ENCODE results near the gene ERG.
A peak's percentile ranks its signal among the peaks of the same experiment; 100 is the strongest.

ERG gene

DNA sequence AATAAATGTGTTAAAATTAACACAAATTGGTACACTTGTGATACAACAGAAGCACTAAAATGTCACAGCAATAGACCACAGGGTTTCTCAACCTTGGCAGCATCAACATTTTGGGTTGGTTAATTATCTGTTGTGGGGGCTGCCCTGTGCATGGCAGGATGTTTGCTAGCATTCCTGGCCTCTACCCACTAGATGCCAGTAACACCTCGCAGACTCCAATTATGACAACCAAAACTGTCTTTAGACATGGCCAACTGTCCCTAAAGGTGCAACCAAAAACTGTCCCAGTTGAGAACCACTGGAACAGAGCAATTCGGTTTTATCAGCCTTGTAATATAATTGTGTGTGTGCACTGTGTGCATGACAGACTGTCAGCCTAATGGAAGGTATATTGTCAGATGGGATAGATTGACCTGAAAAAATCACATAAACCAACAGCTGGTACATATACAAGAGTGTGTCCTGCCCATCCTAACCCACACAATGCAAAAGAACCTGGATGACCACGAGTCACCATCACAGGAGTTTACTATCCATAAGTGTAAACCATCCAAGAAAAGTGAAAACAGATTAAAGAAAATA is 13.5 kb upstream of the ERG start:
- Histone ChIP-seq H3K27me3 (ENCODE audit: control insufficient read depth in 3 of 3, insufficient read depth in 3 of 3, low read depth in 1 of 3, low read length in 3 of 3) (no peaks in the 10 kb centered on the region), H3K4me2 (ENCODE audit: insufficient read depth, low read length, poor library complexity, severe bottlenecking) (no peak overlapping the region), H3K18ac (ENCODE audit: low read length) (no peak overlapping the region), H3K9ac (ENCODE audit: low read depth, low read length, poor library complexity) (no peak overlapping the region), H4K91ac (ENCODE audit: low read depth, low read length, poor library complexity) (no peak overlapping the region), H2AK5ac (ENCODE audit: low read depth, low read length) (no peak overlapping the region), H3K4ac (ENCODE audit: low read length) (no peak overlapping the region), H2AFZ (ENCODE audit: low read length) (no peak overlapping the region), H3K36me3 (replicated peaks in 1 of 2; ENCODE audit: control insufficient read depth in 2 of 2, insufficient read depth in 2 of 2, low read length in 2 of 2) (no peaks in the 10 kb centered on the region), H3K4me1 (ENCODE audit: control insufficient read depth in 2 of 2, insufficient read depth in 1 of 2, low read depth in 1 of 2, low read length in 2 of 2) (peaks cover under 1 to 2% of the 10 kb centered on the region in 2 donors), H3K27ac (replicated peaks; ENCODE audit: low read length) (no peak overlapping the region), H4K8ac (ENCODE audit: low read depth, low read length) (no peak overlapping the region), H3K14ac (ENCODE audit: low read length) (no peak overlapping the region), H3K4me3 (ENCODE audit: low read length in 2 of 2) (no peak overlapping the region), H3K79me1 (ENCODE audit: low read depth, low read length) (no peaks in the 10 kb centered on the region), H3K9me3 (replicated peaks in 1 of 2; ENCODE audit: control insufficient read depth in 2 of 2, insufficient read depth in 1 of 2, low read depth in 1 of 2, low read length in 2 of 2) (no peaks in the 10 kb centered on the region), H2BK12ac (ENCODE audit: low read length) (no peak overlapping the region), H2BK15ac (ENCODE audit: low read length) (no peak overlapping the region), H2BK120ac (ENCODE audit: low read depth, low read length) (no peak overlapping the region), H3K23ac (ENCODE audit: low read depth, low read length, poor library complexity) (no peak overlapping the region), H2BK5ac (ENCODE audit: low read length) (no peak overlapping the region)
- no CpG with 5 or more reads among the region's 3 CpGs for WGBS, 2 donors (ENCODE audit: extremely low coverage in 2 of 2, insufficient read length in 2 of 2, insufficient replicate concordance in 1 of 2)
- DNase-seq (ENCODE audit: low spot score): no peak

DNA sequence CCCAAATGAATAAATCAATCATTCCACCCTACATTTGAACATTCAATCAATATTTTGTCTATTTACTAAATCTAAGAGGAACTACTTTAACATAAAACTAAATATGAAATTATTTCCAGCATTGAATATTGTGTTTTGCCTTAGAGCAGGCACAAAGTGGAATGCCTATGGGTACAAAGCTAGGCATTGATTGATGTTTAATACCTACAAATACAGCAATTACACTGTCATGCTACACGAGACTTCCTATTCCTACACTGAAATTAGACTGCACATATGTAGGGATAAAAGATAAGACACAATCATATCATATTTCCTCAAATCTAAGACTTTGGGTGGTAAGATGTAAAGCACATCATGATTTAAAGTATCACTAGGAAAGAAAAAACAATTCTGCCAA is 12.9 kb upstream of the ERG start:
- H3K23ac ChIP-seq (ENCODE audit: low read depth, low read length, poor library complexity): no peak overlapping the region
- H3K4me3 ChIP-seq (ENCODE audit: low read length in 2 of 2): no peak overlapping the region
- no peaks in the 10 kb centered on the region for H3K79me1 ChIP-seq (ENCODE audit: low read depth, low read length)
- H3K4ac ChIP-seq (ENCODE audit: low read length): no peak overlapping the region
- H3K18ac ChIP-seq (ENCODE audit: low read length): no peak overlapping the region
- H3K9ac ChIP-seq (ENCODE audit: low read depth, low read length, poor library complexity): no peak overlapping the region
- H3K4me2 ChIP-seq (ENCODE audit: insufficient read depth, low read length, poor library complexity, severe bottlenecking): no peak overlapping the region
- no peak overlapping the region for H2BK15ac ChIP-seq (ENCODE audit: low read length)
- H4K91ac ChIP-seq (ENCODE audit: low read depth, low read length, poor library complexity): no peak overlapping the region
- H2BK12ac ChIP-seq (ENCODE audit: low read length): no peak overlapping the region
- H2BK120ac ChIP-seq (ENCODE audit: low read depth, low read length): no peak overlapping the region
- no peaks in the 10 kb centered on the region for H3K9me3 ChIP-seq (replicated peaks in 1 of 2; ENCODE audit: control insufficient read depth in 2 of 2, insufficient read depth in 1 of 2, low read depth in 1 of 2, low read length in 2 of 2)
- H2BK5ac ChIP-seq (ENCODE audit: low read length): no peak overlapping the region
- no peak overlapping the region for H4K8ac ChIP-seq (ENCODE audit: low read depth, low read length)
- no peak for DNase-seq (ENCODE audit: low spot score)
- H3K14ac ChIP-seq (ENCODE audit: low read length): no peak overlapping the region
- no peaks in the 10 kb centered on the region for H3K36me3 ChIP-seq (replicated peaks in 1 of 2; ENCODE audit: control insufficient read depth in 2 of 2, insufficient read depth in 2 of 2, low read length in 2 of 2)
- H2AK5ac ChIP-seq (ENCODE audit: low read depth, low read length): no peak overlapping the region
- no peaks in the 10 kb centered on the region for H3K27me3 ChIP-seq (ENCODE audit: control insufficient read depth in 3 of 3, insufficient read depth in 3 of 3, low read depth in 1 of 3, low read length in 3 of 3)
- H3K27ac ChIP-seq (replicated peaks; ENCODE audit: low read length): no peak overlapping the region
- no peak overlapping the region for H2AFZ ChIP-seq (ENCODE audit: low read length)
- WGBS, 2 donors (ENCODE audit: extremely low coverage in 2 of 2, insufficient read length in 2 of 2, insufficient replicate concordance in 1 of 2): no CpG with 5 or more reads among the region's 1 CpG
- peaks cover 2 to 3% of the 10 kb centered on the region in 2 donors for H3K4me1 ChIP-seq (ENCODE audit: control insufficient read depth in 2 of 2, insufficient read depth in 1 of 2, low read depth in 1 of 2, low read length in 2 of 2)

DNA sequence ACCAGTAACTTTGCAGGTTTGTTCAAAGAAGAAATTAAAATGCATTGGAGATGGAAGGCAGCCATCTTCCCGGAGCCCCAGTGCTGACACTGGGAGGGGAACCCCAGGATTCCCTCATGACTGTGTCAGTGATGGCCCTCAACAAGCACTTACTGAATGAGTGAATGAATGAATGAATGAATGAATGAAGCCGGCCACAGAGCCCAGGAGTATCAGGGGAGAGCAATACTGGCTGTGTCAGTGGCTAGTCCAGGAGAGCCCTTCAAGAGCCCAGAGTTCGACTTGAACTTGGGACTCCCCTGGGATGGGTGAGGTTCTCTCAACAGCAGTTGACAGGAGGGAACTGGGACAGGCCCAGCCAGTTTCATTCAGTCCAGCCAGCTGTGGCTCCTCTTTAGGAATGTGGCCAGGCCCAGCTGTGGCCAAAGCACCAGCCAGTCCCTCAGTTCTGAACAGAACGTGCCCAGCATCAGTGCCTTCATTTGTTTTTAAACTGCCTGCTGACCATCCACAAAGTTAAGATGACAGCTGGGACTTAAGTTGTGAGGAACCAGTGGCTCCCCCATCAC is 9.2 kb upstream of the ERG start:
- Histone ChIP-seq H2AK5ac (ENCODE audit: low read depth, low read length) (no peak overlapping the region), H3K4ac (ENCODE audit: low read length) (no peak overlapping the region), H3K18ac (ENCODE audit: low read length) (no peak overlapping the region), H2BK5ac (ENCODE audit: low read length) (no peak overlapping the region), H3K4me1 (ENCODE audit: control insufficient read depth in 2 of 2, insufficient read depth in 1 of 2, low read depth in 1 of 2, low read length in 2 of 2) (peaks cover 6 to 7% of the 10 kb centered on the region in 2 donors), H3K79me1 (ENCODE audit: low read depth, low read length) (no peaks in the 10 kb centered on the region), H3K23ac (ENCODE audit: low read depth, low read length, poor library complexity) (no peak overlapping the region), H3K4me3 (ENCODE audit: low read length in 2 of 2) (peak overlapping the region in 1 of 2 donors; percentile 53), H3K9ac (ENCODE audit: low read depth, low read length, poor library complexity) (no peak overlapping the region), H3K27ac (replicated peaks; ENCODE audit: low read length) (no peak overlapping the region), H3K4me2 (ENCODE audit: insufficient read depth, low read length, poor library complexity, severe bottlenecking) (no peak overlapping the region), H2AFZ (ENCODE audit: low read length) (no peak overlapping the region), H2BK15ac (ENCODE audit: low read length) (no peak overlapping the region), H2BK120ac (ENCODE audit: low read depth, low read length) (no peak overlapping the region), H2BK12ac (ENCODE audit: low read length) (no peak overlapping the region), H4K8ac (ENCODE audit: low read depth, low read length) (no peak overlapping the region), H3K14ac (ENCODE audit: low read length) (no peak overlapping the region), H3K27me3 (ENCODE audit: control insufficient read depth in 3 of 3, insufficient read depth in 3 of 3, low read depth in 1 of 3, low read length in 3 of 3) (no peaks in the 10 kb centered on the region), H4K91ac (ENCODE audit: low read depth, low read length, poor library complexity) (no peak overlapping the region), H3K36me3 (replicated peaks in 1 of 2; ENCODE audit: control insufficient read depth in 2 of 2, insufficient read depth in 2 of 2, low read length in 2 of 2) (no peaks in the 10 kb centered on the region), H3K9me3 (replicated peaks in 1 of 2; ENCODE audit: control insufficient read depth in 2 of 2, insufficient read depth in 1 of 2, low read depth in 1 of 2, low read length in 2 of 2) (no peaks in the 10 kb centered on the region)
- no peak for DNase-seq (ENCODE audit: low spot score)
- WGBS, 2 donors (ENCODE audit: extremely low coverage in 2 of 2, insufficient read length in 2 of 2, insufficient replicate concordance in 1 of 2): no CpG with 5 or more reads among the region's 4 CpGs

DNA sequence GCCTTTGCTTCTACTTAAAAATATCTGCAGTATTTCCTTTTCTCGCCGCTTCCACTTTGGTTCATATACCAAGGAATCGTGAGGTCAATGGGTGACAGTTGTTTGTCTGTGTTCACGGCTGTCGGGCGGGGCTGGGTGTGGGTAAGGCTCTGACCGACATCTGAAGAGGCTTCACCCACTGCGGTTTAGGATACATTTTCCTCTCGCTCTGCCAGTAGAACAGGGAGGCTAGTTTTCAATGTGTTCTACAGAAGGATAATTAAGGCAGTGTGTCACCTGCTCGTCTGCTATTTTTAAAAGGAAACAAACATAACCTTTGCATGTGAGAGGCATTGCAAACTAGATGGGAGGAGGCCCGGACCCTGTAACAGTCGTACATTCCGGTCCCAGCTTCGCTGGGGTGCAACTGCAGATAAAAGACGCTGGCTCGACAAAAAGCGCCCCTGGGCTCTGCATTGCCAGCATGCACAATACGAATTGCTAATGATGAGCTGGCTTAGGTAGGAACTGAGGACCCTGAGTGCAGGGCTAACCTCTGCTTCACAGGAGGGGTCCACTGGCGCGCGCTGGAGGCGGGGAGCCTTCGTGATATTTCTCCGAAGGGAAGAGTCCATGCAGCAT is 8.5 kb upstream of the ERG start:
- no peaks in the 10 kb centered on the region for H3K36me3 ChIP-seq (replicated peaks in 1 of 2; ENCODE audit: control insufficient read depth in 2 of 2, insufficient read depth in 2 of 2, low read length in 2 of 2)
- no CpG with 5 or more reads among the region's 24 CpGs for WGBS, 2 donors (ENCODE audit: extremely low coverage in 2 of 2, insufficient read length in 2 of 2, insufficient replicate concordance in 1 of 2)
- H3K4me2 ChIP-seq (ENCODE audit: insufficient read depth, low read length, poor library complexity, severe bottlenecking): no peak overlapping the region
- no peak overlapping the region for H3K14ac ChIP-seq (ENCODE audit: low read length)
- peak overlapping the region; percentile 45 for H2AFZ ChIP-seq (ENCODE audit: low read length)
- H3K4me3 ChIP-seq (ENCODE audit: low read length in 2 of 2): no peak overlapping the region
- DNase-seq (ENCODE audit: low spot score): no peak
- H3K27me3 ChIP-seq (ENCODE audit: control insufficient read depth in 3 of 3, insufficient read depth in 3 of 3, low read depth in 1 of 3, low read length in 3 of 3): no peaks in the 10 kb centered on the region
- peak overlapping the region; percentile 74 for H2AK5ac ChIP-seq (ENCODE audit: low read depth, low read length)
- no peak overlapping the region for H3K27ac ChIP-seq (replicated peaks; ENCODE audit: low read length)
- H4K8ac ChIP-seq (ENCODE audit: low read depth, low read length): no peak overlapping the region
- no peak overlapping the region for H2BK15ac ChIP-seq (ENCODE audit: low read length)
- H3K9me3 ChIP-seq (replicated peaks in 1 of 2; ENCODE audit: control insufficient read depth in 2 of 2, insufficient read depth in 1 of 2, low read depth in 1 of 2, low read length in 2 of 2): no peaks in the 10 kb centered on the region
- no peak overlapping the region for H2BK12ac ChIP-seq (ENCODE audit: low read length)
- no peak overlapping the region for H4K91ac ChIP-seq (ENCODE audit: low read depth, low read length, poor library complexity)
- H3K79me1 ChIP-seq (ENCODE audit: low read depth, low read length): no peaks in the 10 kb centered on the region
- no peak overlapping the region for H3K23ac ChIP-seq (ENCODE audit: low read depth, low read length, poor library complexity)
- no peak overlapping the region for H2BK5ac ChIP-seq (ENCODE audit: low read length)
- H3K4me1 ChIP-seq (ENCODE audit: control insufficient read depth in 2 of 2, insufficient read depth in 1 of 2, low read depth in 1 of 2, low read length in 2 of 2): peaks cover 6 to 7% of the 10 kb centered on the region in 2 donors
- no peak overlapping the region for H2BK120ac ChIP-seq (ENCODE audit: low read depth, low read length)
- H3K18ac ChIP-seq (ENCODE audit: low read length): no peak overlapping the region
- no peak overlapping the region for H3K9ac ChIP-seq (ENCODE audit: low read depth, low read length, poor library complexity)
- no peak overlapping the region for H3K4ac ChIP-seq (ENCODE audit: low read length)
